Mesodermal cell (in vitro differentiated cells): Measurements from ENCODE around the gene ETS1.

Experiments used
- H3K27ac ChIP-seq: 2 replicates; pipeline ENCODE4 v1.7.0; 2013; ENCODE audit warnings: mild to moderate bottlenecking, low read depth, low read length, moderate library complexity; ENCODE audit not compliant: severe bottlenecking
- H3K36me3 ChIP-seq: 2 replicates; pipeline ENCODE4 v1.7.1; 2013; ENCODE audit warnings: mild to moderate bottlenecking, low read length, moderate library complexity; ENCODE audit not compliant: control insufficient read depth, insufficient read depth
- H3K4me1 ChIP-seq: one replicate; pipeline ENCODE4 v1.7.1; 2013; ENCODE audit warnings: mild to moderate bottlenecking, low read length; ENCODE audit not compliant: insufficient read depth, control insufficient read depth, poor library complexity, severe bottlenecking
- H3K4me3 ChIP-seq: 2 replicates; pipeline ENCODE4 v1.7.0; 2013; ENCODE audit warnings: low read length, control low read depth, mild to moderate bottlenecking; ENCODE audit not compliant: insufficient read depth, poor library complexity, severe bottlenecking; ENCODE audit errors: extremely low read depth
- H3K9me3 ChIP-seq: 2 replicates; pipeline ENCODE4 v1.7.1; 2013; ENCODE audit warnings: mild to moderate bottlenecking, low read length, moderate library complexity; ENCODE audit not compliant: control insufficient read depth
- WGBS, 2 experiments: methylation state at CpG; one replicate each; pipeline ENCODE4 v1.1.5; 2013; ENCODE audit warnings: missing lambda C conversion rate in 2 of 2; ENCODE audit not compliant: insufficient coverage in 2 of 2; 5-methylcytosine and 5-hydroxymethylcytosine counted together

Gene ETS1

DNA sequence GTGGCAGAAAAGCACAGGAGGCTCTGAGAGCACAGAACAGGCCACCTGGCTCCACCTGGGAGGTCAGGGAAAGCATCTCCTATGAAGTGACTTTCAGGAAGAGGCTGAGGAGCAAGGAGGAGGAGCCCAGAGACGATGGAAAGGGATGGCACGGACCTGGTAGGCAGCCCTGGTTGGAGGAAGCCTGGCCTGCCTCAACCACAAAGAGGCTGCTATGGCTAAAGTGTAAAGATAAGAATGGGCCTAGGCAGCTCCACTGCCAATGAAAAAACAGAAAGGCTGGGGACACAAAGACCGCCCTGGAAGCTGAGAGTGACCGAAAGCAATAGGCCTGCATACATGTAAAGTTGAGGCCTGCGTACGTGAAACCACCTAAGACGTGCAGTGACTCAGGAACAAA, 31.2 kb upstream of the ETS1 start:
- Histone ChIP-seq H3K9me3 (no peaks in the 10 kb centered on the region), H3K4me1 (peaks cover 41% of the 10 kb centered on the region), H3K36me3 (no peaks in the 10 kb centered on the region), H3K4me3 (no peak overlapping the region), H3K27ac (no peak overlapping the region)
- 93 to 95% methylated on average over 7 of the region's 7 CpGs for WGBS, 2 experiments

- peaks cover 29% of the 10 kb centered on the region for H3K4me1 ChIP-seq
- 73 to 89% methylated on average over 5 of the region's 7 CpGs for WGBS, 2 experiments
Measured at GRCh38 chr11:128616161-128616560, 28.8 kb upstream of the ETS1 start.

DNA sequence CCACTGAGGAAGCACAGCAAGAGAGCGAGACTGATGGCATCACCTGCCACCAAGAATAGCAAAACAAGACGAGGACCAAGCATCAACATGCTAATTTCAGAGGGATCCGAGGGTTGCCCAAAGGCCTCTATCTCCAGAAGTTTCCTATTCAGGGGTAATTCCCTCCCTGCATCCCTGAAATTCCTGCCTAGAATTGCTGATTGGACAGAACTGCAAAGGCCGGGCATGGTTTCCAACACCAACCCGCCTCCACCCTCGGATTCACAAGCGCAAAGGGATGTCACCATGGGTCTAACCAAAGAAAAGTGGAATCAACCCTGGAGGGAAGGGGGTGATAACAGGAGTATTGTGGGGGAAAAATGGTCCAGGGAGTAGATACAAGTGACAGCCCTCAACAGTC, 28.3 kb upstream of the ETS1 start:
- Histone ChIP-seq H3K4me1 (peaks cover 32% of the 10 kb centered on the region), H3K4me3 (no peak overlapping the region), H3K36me3 (no peaks in the 10 kb centered on the region), H3K9me3 (no peaks in the 10 kb centered on the region), H3K27ac (peak overlapping the region; percentile 83)
- 80 to 89% methylated on average over 4 to 6 of the region's 7 CpGs for WGBS, 2 experiments

More at GRCh38 chr11:128616161-128616560, 28.8 kb upstream of the ETS1 start:
- Histone ChIP-seq H3K9me3 (no peaks in the 10 kb centered on the region), H3K4me3 (no peak overlapping the region), H3K27ac (peak overlapping the region; percentile 83), H3K36me3 (no peaks in the 10 kb centered on the region)

- Histone ChIP-seq H3K27ac (peak overlapping the region; percentile 83), H3K9me3 (no peaks in the 10 kb centered on the region), H3K4me1 (peaks cover 32% of the 10 kb centered on the region), H3K4me3 (no peak overlapping the region), H3K36me3 (no peaks in the 10 kb centered on the region)
- 66 to 72% methylated on average over 11 of the region's 11 CpGs for WGBS, 2 experiments
Measured at GRCh38 chr11:128615076-128615475, 27.7 kb upstream of the ETS1 start.

GRCh38 chr11:128614026-128614425, 26.7 kb upstream of the ETS1 start:
- Histone ChIP-seq H3K9me3 (no peaks in the 10 kb centered on the region), H3K4me1 (peaks cover 37% of the 10 kb centered on the region), H3K27ac (no peak overlapping the region), H3K36me3 (no peaks in the 10 kb centered on the region), H3K4me3 (no peak overlapping the region)
- 94 to 97% methylated on average over 3 to 5 of the region's 6 CpGs for WGBS, 2 experiments

- Histone ChIP-seq H3K4me3 (no peak overlapping the region), H3K27ac (no peak overlapping the region), H3K4me1 (peaks cover 37% of the 10 kb centered on the region), H3K9me3 (no peaks in the 10 kb centered on the region), H3K36me3 (no peaks in the 10 kb centered on the region)
- 95 to 100% methylated on average over 4 to 5 of the region's 8 CpGs for WGBS, 2 experiments
Measured at GRCh38 chr11:128613300-128613995, 26.1 kb upstream of the ETS1 start.

- WGBS, 2 experiments: 84 to 86% methylated on average over 13 to 17 of the region's 18 CpGs
Measured at GRCh38 chr11:128610721-128611617, 23.6 kb upstream of the ETS1 start.

GRCh38 chr11:128609785-128610184, 22.4 kb upstream of the ETS1 start:
- H3K36me3 ChIP-seq: no peaks in the 10 kb centered on the region
- no peak overlapping the region for H3K4me3 ChIP-seq
- H3K4me1 ChIP-seq: peaks cover 21% of the 10 kb centered on the region
- 61 to 62% methylated on average over 2 to 4 of the region's 6 CpGs for WGBS, 2 experiments
- H3K9me3 ChIP-seq: no peaks in the 10 kb centered on the region
- peak overlapping the region; percentile 11 for H3K27ac ChIP-seq

More at GRCh38 chr11:128610721-128611617, 23.6 kb upstream of the ETS1 start:
- Histone ChIP-seq H3K27ac (peak overlapping the region; percentile 25), H3K9me3 (no peaks in the 10 kb centered on the region), H3K4me1 (peaks cover 29% of the 10 kb centered on the region), H3K4me3 (no peak overlapping the region), H3K36me3 (no peaks in the 10 kb centered on the region)

DNA sequence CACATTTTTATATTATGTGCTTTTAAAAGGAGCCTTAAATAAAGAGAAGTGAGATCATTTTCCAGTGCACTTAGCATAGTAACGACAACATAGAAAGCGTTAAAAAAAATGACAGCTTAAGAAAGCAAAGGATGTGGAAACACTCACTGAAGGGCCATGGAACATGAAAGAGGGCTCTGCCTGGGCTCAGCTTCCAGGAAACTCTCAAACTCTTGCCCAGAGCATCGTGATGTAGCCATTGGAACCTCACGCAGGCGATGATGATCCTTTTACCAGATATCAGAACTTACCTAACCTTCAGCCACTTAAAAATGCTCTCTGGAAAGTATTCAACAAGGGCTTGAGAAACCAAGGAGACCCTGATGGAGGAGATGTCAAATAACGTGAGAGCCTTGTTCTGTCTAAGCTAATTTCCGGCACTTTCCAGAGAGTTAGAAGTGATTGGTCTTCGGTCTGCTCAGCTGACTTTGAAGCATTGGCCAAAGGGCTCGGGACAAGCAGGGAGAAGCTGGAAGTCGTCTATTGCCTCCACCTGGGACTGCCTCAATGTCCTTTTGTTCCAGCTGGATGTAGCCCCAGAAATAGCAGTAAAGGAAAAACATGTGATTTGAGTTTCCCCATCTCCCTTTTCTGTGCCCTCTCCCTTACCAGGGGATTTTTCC, 21.5 kb upstream of the ETS1 start:
- 91 to 92% methylated on average over 6 to 9 of the region's 10 CpGs for WGBS, 2 experiments
- H3K4me1 ChIP-seq: peaks cover 21% of the 10 kb centered on the region
- H3K4me3 ChIP-seq: no peak overlapping the region
- H3K27ac ChIP-seq: no peak overlapping the region
- H3K9me3 ChIP-seq: no peaks in the 10 kb centered on the region
- H3K36me3 ChIP-seq: no peaks in the 10 kb centered on the region

DNA sequence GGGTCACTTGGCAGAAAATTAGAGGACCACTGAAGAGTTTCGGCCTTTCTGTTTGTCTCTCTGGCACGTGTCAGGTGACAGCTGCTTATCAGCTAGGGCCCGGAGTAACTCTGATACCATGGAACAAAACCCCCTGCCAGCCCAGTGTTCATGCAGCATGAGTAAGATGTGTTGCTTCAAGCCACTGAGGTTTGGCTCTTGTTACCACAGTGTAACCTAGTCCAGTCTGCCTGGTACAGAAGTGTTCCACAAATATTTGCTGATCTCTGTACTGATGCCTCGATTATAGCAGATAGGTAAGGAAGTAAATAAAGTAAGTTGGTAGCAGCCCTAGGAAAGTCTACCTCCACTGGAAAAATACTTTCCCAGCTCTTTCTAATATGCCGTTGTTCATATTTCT, 20.5 kb upstream of the ETS1 start:
- no peaks in the 10 kb centered on the region for H3K9me3 ChIP-seq
- H3K4me1 ChIP-seq: peaks cover 21% of the 10 kb centered on the region
- H3K4me3 ChIP-seq: no peak overlapping the region
- H3K27ac ChIP-seq: no peak overlapping the region
- WGBS, 2 experiments: 83 to 92% methylated on average over 4 to 5 of the region's 5 CpGs
- no peaks in the 10 kb centered on the region for H3K36me3 ChIP-seq
